Cardiac fibroblast (primary cell): Measurements from ENCODE around the gene PTK7.

Experiments used
- DNase-seq, 2 donors: peaks; one replicate each; pipeline versions ENCODE4 v3.0.0 to v3.0.0-alpha.2; 2010; ENCODE audit warnings: low read depth in 2 of 2
- H3K4me3 ChIP-seq, 2 donors: replicated peaks in 1 of 2; 1 replicate in 1 of 2; 2 replicates in 1 of 2; pipeline ENCODE4 v1.5.1; 2011; ENCODE audit warnings: low read depth in 2 of 2, low read length in 2 of 2, mild to moderate bottlenecking in 2 of 2, moderate library complexity in 1 of 2
- TF ChIP-seq, protein P1 (sequence below): IDR thresholded peaks from one replicate; pipeline ENCODE4 v1.5.1; 2011; ENCODE audit warnings: low read depth, mild to moderate bottlenecking, low read length, inconsistent platforms

PTK7 gene

DNA sequence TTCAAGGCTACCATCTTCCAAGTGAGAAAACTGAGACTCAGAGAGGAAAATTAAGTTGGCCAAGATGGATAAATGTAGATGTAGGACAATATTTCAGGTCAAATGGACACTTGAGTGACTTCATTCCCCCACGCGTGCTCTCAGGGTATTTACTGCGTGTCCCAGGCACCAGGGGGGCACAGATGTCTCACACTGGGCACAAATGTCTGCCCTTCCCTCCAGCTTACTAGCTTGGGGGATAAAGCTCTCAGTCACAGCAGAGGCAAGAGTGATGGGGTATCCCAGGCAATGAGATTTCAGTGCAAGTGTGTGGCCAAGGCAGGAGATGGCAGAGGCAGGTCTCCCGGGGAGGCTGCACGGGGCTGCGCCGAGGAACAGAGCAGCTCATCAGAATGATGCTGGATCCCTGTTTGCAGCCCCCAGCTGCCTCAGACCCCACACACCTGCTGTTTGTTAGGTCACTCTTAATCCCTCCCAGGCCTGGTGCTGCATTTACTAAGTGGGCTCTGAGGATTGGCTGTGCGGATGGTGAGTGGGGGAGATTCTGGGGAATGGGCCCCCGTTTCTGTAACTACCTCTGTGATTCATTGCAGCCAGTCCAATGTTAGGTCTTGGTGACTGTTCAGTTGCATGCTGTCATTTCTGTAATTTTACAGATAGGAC lies 44.1 kb downstream of the PTK7 start:
- TF ChIP-seq, protein P1, sequence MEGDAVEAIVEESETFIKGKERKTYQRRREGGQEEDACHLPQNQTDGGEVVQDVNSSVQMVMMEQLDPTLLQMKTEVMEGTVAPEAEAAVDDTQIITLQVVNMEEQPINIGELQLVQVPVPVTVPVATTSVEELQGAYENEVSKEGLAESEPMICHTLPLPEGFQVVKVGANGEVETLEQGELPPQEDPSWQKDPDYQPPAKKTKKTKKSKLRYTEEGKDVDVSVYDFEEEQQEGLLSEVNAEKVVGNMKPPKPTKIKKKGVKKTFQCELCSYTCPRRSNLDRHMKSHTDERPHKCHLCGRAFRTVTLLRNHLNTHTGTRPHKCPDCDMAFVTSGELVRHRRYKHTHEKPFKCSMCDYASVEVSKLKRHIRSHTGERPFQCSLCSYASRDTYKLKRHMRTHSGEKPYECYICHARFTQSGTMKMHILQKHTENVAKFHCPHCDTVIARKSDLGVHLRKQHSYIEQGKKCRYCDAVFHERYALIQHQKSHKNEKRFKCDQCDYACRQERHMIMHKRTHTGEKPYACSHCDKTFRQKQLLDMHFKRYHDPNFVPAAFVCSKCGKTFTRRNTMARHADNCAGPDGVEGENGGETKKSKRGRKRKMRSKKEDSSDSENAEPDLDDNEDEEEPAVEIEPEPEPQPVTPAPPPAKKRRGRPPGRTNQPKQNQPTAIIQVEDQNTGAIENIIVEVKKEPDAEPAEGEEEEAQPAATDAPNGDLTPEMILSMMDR: no peak
- H3K4me3 ChIP-seq: no peak overlapping the region
- no peak for DNase-seq

- H3K4me3 ChIP-seq: no peak overlapping the region
- TF ChIP-seq, protein P1: peak; percentile 11
- peak; percentile 98 to 99 for DNase-seq
Observed at GRCh38 chr6:43120944-43121913, 45.1 kb downstream of the PTK7 start.

- TF ChIP-seq, protein P1: no peak
- no peak overlapping the region for H3K4me3 ChIP-seq
- DNase-seq: no peak
Observed at GRCh38 chr6:43122146-43122545, 46.0 kb downstream of the PTK7 start.

GRCh38 chr6:43123461-43124314 lies 47.6 kb downstream of the PTK7 start:
- TF ChIP-seq, protein P1: no peak
- H3K4me3 ChIP-seq: no peak overlapping the region
- DNase-seq: no peak

- DNase-seq: no peak
- H3K4me3 ChIP-seq: no peak overlapping the region
- TF ChIP-seq, protein P1: no peak
Observed at GRCh38 chr6:43124481-43124880, 48.4 kb downstream of the PTK7 start.

- no peak overlapping the region for H3K4me3 ChIP-seq
- DNase-seq: peak; percentile 57 to 69
- TF ChIP-seq, protein P1: no peak
Observed at GRCh38 chr6:43125119-43125518, 49.0 kb downstream of the PTK7 start.
